ENCODE results near the gene PDHX. TPM values are rescaled to one million over a fixed set of nuclear protein-coding genes. Genes with fewer than 3 reads are reported as not detected.
A peak's percentile ranks its signal among the peaks of the same experiment; 100 is the strongest.

PDHX gene
- total and polyA plus RNA-seq, 2 of the 4 experiments (the other 2 are of a cell fraction), result 19.8 to 26.7 TPM

DNA sequence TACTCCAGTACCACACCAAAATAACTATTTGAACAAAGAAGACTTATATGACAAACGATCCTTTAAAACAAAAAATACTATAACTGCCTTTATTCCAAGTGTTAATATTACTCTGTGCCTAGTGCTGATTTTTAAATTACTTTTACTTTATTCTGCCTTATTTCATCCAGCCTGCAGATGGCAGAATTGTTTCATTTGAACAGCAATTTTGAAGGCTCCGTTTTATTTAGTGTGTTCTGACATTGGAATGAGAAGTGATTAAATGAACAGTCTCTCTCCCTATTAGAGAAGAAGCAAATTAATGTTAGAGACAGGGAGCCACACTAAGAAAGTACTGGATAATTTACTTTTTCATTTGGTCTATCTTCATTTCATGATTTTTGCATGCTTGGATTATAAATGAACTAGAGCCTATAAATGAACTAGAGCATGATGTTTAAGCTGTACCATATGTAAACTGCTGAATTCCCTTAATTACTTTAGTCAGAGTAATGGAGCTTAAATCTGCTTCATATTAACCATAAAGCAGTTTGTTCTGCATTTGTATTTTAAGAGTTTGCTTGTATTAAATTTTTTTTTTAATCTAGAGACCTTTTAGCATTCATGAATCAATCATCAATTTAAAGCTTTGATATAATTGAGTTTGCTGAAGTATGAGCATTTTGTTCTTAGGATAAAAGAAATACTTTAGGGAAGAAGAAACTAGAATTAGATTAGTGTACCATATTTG lies 9.8 kb downstream of the PDHX start:
- POLR2A ChIA-PET (ENCODE audit: unreplicated experiment), result interaction anchor here (1.0 to 1.1 kb wide), 3 partner anchors 10 to 219 kb away, joined by 3 to 4 read pairs (median 4); partner anchors contain the start of genes APIP, CD44 and PDHX
- H3K9ac ChIP-seq (ENCODE audit: low read depth, low read length), result peak overlapping the region; percentile 16; the same call in 1 of the 2 replicates
- dilution Hi-C loops (cut with HindIII; ENCODE audit: low sequenced_read_pairs, unreplicated experiment), result no loop called here

More for the DNA sequence above, 9.8 kb downstream of the PDHX start:
- no peak overlapping the region for H3K14ac ChIP-seq (replicated peaks; ENCODE audit: low read depth, low read length)
- DNase-seq, result peak; percentile 62
- peak overlapping the region; percentile 88 for H2BK5ac ChIP-seq (ENCODE audit: low read depth, low read length, poor library complexity, severe bottlenecking)
- H3K18ac ChIP-seq (ENCODE audit: low read depth, low read length), result no peak overlapping the region
- TF ChIP-seq RAD21 (IDR thresholded peaks at IDR 0.05; ENCODE audit: low read length), result peak; percentile 89
- TF ChIP-seq, protein P1, sequence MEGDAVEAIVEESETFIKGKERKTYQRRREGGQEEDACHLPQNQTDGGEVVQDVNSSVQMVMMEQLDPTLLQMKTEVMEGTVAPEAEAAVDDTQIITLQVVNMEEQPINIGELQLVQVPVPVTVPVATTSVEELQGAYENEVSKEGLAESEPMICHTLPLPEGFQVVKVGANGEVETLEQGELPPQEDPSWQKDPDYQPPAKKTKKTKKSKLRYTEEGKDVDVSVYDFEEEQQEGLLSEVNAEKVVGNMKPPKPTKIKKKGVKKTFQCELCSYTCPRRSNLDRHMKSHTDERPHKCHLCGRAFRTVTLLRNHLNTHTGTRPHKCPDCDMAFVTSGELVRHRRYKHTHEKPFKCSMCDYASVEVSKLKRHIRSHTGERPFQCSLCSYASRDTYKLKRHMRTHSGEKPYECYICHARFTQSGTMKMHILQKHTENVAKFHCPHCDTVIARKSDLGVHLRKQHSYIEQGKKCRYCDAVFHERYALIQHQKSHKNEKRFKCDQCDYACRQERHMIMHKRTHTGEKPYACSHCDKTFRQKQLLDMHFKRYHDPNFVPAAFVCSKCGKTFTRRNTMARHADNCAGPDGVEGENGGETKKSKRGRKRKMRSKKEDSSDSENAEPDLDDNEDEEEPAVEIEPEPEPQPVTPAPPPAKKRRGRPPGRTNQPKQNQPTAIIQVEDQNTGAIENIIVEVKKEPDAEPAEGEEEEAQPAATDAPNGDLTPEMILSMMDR (conservative IDR thresholded peaks at IDR 0.05; ENCODE audit: low read depth, low read length), result peak; percentile 83
- no peak for TF ChIP-seq CEBPB (IDR thresholded peaks at IDR 0.05; ENCODE audit: low read depth, low read length)
- TF ChIP-seq SMC3 (IDR thresholded peaks at IDR 0.05; ENCODE audit: low read depth, low read length), result peak; percentile 84
- peaks cover 14% of the 10 kb centered on the region for H3K4me1 ChIP-seq (ENCODE audit: control insufficient read depth, insufficient read depth, low read length)
- no peak overlapping the region for H3K4me3 ChIP-seq (ENCODE audit: insufficient read depth, low read depth, low read length)
- peak; percentile 66 for ATAC-seq (ENCODE audit: low read depth)
- H2AK9ac ChIP-seq (replicated peaks; ENCODE audit: low read depth, low read length, poor library complexity), result no peak overlapping the region
- no peaks in the 10 kb centered on the region for H3K27me3 ChIP-seq (ENCODE audit: control insufficient read depth, insufficient read depth, low read length)
- peaks cover 16 to 55% of the 10 kb centered on the region in 2 experiments for H3K79me1 ChIP-seq (ENCODE audit: low read depth in 1 of 2, low read length in 2 of 2)
- no peaks in the 10 kb centered on the region; the same call in 1 of the 2 replicates for H4K20me1 ChIP-seq (ENCODE audit: insufficient read depth, low read length)
- no peak overlapping the region for H4K5ac ChIP-seq (ENCODE audit: low read depth, low read length)
- H2BK120ac ChIP-seq (ENCODE audit: low read depth, low read length), result peak overlapping the region; percentile 41
- WGBS, 2 experiments (ENCODE audit: extremely low coverage in 2 of 2, insufficient read length in 1 of 2), result no CpG with 5 or more reads among the region's 2 CpGs
- no peak overlapping the region for H3K56ac ChIP-seq (ENCODE audit: extremely low read depth, insufficient read depth, low read length)
- H2BK15ac ChIP-seq (ENCODE audit: low read depth, low read length), result no peak overlapping the region
- no peak overlapping the region for H3K23ac ChIP-seq (ENCODE audit: low read depth, low read length)
- peak overlapping the region; percentile 21; the same call in 1 of the 2 replicates for H2BK20ac ChIP-seq (ENCODE audit: low read depth, low read length)
- H4K91ac ChIP-seq (ENCODE audit: insufficient read depth, low read depth, low read length), result no peak overlapping the region
- H3K27ac ChIP-seq (ENCODE audit: insufficient read depth, low read length), result peak overlapping the region; percentile 50
- H3K9me1 ChIP-seq (ENCODE audit: insufficient read depth, low read length), result no peaks in the 10 kb centered on the region
- intact Hi-C loops (cut with micrococcal nuclease) (loop anchor here (1.0 to 10.0 kb wide), 9 partner anchors 51 to 559 kb away; partner anchors contain the start of gene CD44), in situ Hi-C loops (cut with MboI; ENCODE audit: low sequenced_read_pairs) (no loop called here)
- H4K8ac ChIP-seq (ENCODE audit: low read depth in 2 of 2, low read length in 2 of 2), result peak overlapping the region in 1 of 2 experiments; percentile 22; a peak in 1 of 4 replicates
- H2AK5ac ChIP-seq (ENCODE audit: low read depth, low read length), result no peak overlapping the region
- no peaks in the 10 kb centered on the region for H3K36me3 ChIP-seq (ENCODE audit: control insufficient read depth, insufficient read depth, low read length)
- H3K9me3 ChIP-seq (ENCODE audit: control insufficient read depth, insufficient read depth, low read length), result no peaks in the 10 kb centered on the region
- peak overlapping the region; percentile 72 for H3K4me2 ChIP-seq (ENCODE audit: low read depth, low read length)
- no TSS peak for BruUV-seq (replicated peaks)
- H3K4ac ChIP-seq (ENCODE audit: low read depth, low read length), result peak overlapping the region; percentile 29
- H2AFZ ChIP-seq (replicated peaks; ENCODE audit: low read length, poor library complexity), result no peak overlapping the region
- CTCF ChIA-PET, result interaction anchor here (0.6 to 1.5 kb wide), 16 partner anchors 8 to 466 kb away, joined by 3 to 7 read pairs (median 3); no protein-coding TSS in a partner anchor
